CD4-positive, alpha-beta T cell (primary cell): ENCODE data around the gene PPP1R13L. TPM values are rescaled to one million over a fixed set of nuclear protein-coding genes. Genes with fewer than 3 reads are reported as not detected.

ENCODE experiments used
- ATAC-seq: fragments of 200-7000 bp; cut with Tn5 transposase; one replicate; pipeline ENCODE4 v1.10.0; 2022; ENCODE audit warnings: mild to moderate bottlenecking; ENCODE audit not compliant: poor library complexity
- CTCF ChIA-PET: fragments of 350-600 bp; sonication (Branson Sonifier 250); formaldehyde crosslinking; loops from one replicate; lab custom pipeline; 2021; ENCODE audit warnings: antibody characterized with exemption, inconsistent platforms; lab: Charles Lee
- POLR2A ChIA-PET: fragments of 350-600 bp; sonication (Branson Sonifier 250); formaldehyde crosslinking; loops from one replicate; lab custom pipeline; 2021; ENCODE audit warnings: antibody characterized with exemption, inconsistent platforms; lab: Charles Lee
- DNase-seq, 14 experiments: peaks; one replicate each; pipeline ENCODE4 v3.0.0-alpha.2; 2013 to 2020; ENCODE audit warnings: mixed read lengths in 2 of 14
- H3K27ac ChIP-seq, 2 donors: one replicate each; pipeline versions ENCODE4 v1.5.1 to v1.7.0; 2013; ENCODE audit warnings: low read length in 2 of 2, low read depth in 1 of 2, mild to moderate bottlenecking in 1 of 2
- H3K27me3 ChIP-seq, 2 experiments: 1 replicate in 1 of 2; 2 replicates in 1 of 2; pipeline versions ENCODE4 v1.6.1 to v1.7.0; 2013; ENCODE audit warnings: low read length in 2 of 2, control low read depth in 1 of 2, mild to moderate bottlenecking in 1 of 2, moderate library complexity in 1 of 2; ENCODE audit not compliant: insufficient read depth in 2 of 2, control insufficient read depth in 1 of 2
- H3K36me3 ChIP-seq: one replicate; pipeline ENCODE4 v1.6.1; 2013; ENCODE audit warnings: low read length, control low read depth; ENCODE audit not compliant: insufficient read depth
- H3K4me1 ChIP-seq: one replicate; pipeline ENCODE4 v1.6.1; 2013; ENCODE audit warnings: low read length, control low read depth; ENCODE audit not compliant: insufficient read depth
- H3K4me3 ChIP-seq: one replicate; pipeline ENCODE4 v1.5.1; 2013; ENCODE audit warnings: mild to moderate bottlenecking, low read length, moderate library complexity
- H3K9me3 ChIP-seq, 2 experiments: 1 replicate in 1 of 2; 2 replicates in 1 of 2; pipeline versions ENCODE4 v1.6.1 to v1.7.0; 2013; ENCODE audit warnings: low read length in 2 of 2, mild to moderate bottlenecking in 2 of 2, control low read depth in 1 of 2, moderate library complexity in 1 of 2; ENCODE audit not compliant: control insufficient read depth in 1 of 2, insufficient read depth in 1 of 2
- H3K27ac Mint-ChIP-seq: one replicate; pipeline ENCODE4 v1.8.0; 2020; ENCODE audit warnings: mixed read lengths
- H3K27me3 Mint-ChIP-seq: one replicate; pipeline ENCODE4 v1.8.0; 2021; ENCODE audit warnings: mixed read lengths
- H3K36me3 Mint-ChIP-seq: one replicate; pipeline ENCODE4 v1.8.0; 2021; ENCODE audit warnings: low read depth, mixed read lengths
- H3K4me1 Mint-ChIP-seq: one replicate; pipeline ENCODE4 v1.8.0; 2021; ENCODE audit warnings: low read depth, mixed read lengths
- H3K4me3 Mint-ChIP-seq: one replicate; pipeline ENCODE4 v1.8.0; 2020; ENCODE audit warnings: mild to moderate bottlenecking, mixed read lengths
- H3K9me3 Mint-ChIP-seq: one replicate; pipeline ENCODE4 v1.8.0; 2020; ENCODE audit warnings: mixed read lengths
- intact Hi-C, 2 experiments: fragments of 100-400 bp; cut with DNase I in 1 of 2; cut with micrococcal nuclease in 1 of 2; formaldehyde crosslinking; loops; one replicate each; pipeline versions ENCODE4 v1.15.1 to v1.9.0; 2023 to 2025; cut with DNase I, micrococcal nuclease
- total RNA-seq, 174 experiments: library from RNA in 2 of 174; stranded (reverse) in 2 of 174; gene quantifications; one replicate each; pipeline ENCODE4 v1.2.3 and lab custom pipeline; 2021 to 2026
- TF ChIP-seq, protein P1 (sequence below): fragments of 200-600 bp; IDR thresholded peaks from one replicate; pipeline ENCODE4 v1.8.0; 2022; ENCODE audit warnings: antibody characterized with exemption, mild to moderate bottlenecking

PPP1R13L gene
- total RNA-seq, 2 experiments from 2014 or later: 1.5 to 3.7 TPM

DNA sequence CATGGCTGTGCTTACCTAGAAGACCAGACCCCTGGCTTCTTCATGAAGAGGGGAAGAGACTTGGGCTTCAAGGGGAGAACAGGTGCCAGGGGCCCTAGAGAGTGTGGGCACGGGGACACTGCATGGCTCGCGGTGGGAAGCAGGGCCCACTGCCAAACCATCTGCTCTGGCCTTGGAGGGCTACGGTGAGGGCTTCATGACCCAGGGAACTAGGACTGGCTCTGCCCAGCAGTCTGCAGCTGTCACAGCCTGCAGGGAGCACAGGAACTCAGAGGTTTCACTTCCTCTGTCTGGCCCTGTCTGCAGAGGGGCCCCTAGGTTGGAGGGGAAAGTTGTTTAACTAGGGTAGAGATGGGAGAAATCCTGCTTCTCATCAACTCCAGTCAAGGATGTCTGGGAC lies 14.5 kb upstream of the PPP1R13L start:
- H3K36me3 ChIP-seq: peaks cover 33% of the 10 kb centered on the region
- Mint-ChIP-seq H3K27me3 (no peaks in the 10 kb centered on the region), H3K4me1 (peaks cover 45% of the 10 kb centered on the region), H3K9me3 (no peaks in the 10 kb centered on the region), H3K27ac (no peak overlapping the region), H3K36me3 (peaks cover 50% of the 10 kb centered on the region), H3K4me3 (peak overlapping the region; percentile 30)
- no peaks in the 10 kb centered on the region for H3K9me3 ChIP-seq
- no peak overlapping the region for H3K4me3 ChIP-seq
- TF ChIP-seq, protein P1, sequence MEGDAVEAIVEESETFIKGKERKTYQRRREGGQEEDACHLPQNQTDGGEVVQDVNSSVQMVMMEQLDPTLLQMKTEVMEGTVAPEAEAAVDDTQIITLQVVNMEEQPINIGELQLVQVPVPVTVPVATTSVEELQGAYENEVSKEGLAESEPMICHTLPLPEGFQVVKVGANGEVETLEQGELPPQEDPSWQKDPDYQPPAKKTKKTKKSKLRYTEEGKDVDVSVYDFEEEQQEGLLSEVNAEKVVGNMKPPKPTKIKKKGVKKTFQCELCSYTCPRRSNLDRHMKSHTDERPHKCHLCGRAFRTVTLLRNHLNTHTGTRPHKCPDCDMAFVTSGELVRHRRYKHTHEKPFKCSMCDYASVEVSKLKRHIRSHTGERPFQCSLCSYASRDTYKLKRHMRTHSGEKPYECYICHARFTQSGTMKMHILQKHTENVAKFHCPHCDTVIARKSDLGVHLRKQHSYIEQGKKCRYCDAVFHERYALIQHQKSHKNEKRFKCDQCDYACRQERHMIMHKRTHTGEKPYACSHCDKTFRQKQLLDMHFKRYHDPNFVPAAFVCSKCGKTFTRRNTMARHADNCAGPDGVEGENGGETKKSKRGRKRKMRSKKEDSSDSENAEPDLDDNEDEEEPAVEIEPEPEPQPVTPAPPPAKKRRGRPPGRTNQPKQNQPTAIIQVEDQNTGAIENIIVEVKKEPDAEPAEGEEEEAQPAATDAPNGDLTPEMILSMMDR: no peak
- no peak overlapping the region for H3K27ac ChIP-seq
- H3K27me3 ChIP-seq: no peaks in the 10 kb centered on the region
- ChIA-PET POLR2A (no interaction called here), CTCF (no interaction called here)
- peak in 3 of 14 experiments; percentile 20 to 53 (median 53) for DNase-seq
- ATAC-seq: no peak
- peaks cover 41% of the 10 kb centered on the region for H3K4me1 ChIP-seq
- intact Hi-C loops: no loop called here

DNA sequence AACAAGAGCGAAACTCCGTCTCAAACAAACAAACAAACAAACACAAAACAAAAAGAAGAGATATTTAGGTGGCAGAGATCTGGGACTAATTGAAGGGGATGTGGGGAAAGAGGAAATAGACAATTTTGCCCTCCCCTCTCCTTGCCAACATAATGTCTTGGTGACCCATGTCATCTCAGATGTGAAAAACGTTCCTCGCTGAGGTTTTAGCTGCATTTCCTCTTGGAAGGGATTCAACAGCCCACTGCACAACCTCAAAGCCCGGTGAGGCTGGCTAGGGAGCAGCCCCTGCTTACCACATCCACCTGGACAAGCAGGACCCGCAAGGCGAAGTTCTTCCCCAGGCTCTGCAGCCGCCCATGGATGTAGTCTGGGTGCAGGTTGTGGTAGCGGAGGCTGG lies 13.9 kb upstream of the PPP1R13L start:
- CTCF ChIA-PET: no interaction called here
- H3K4me3 Mint-ChIP-seq: no peak overlapping the region
- peaks cover 39% of the 10 kb centered on the region for H3K4me1 Mint-ChIP-seq
- TF ChIP-seq, protein P1: no peak
- peaks cover 55% of the 10 kb centered on the region for H3K36me3 Mint-ChIP-seq
- Histone ChIP-seq H3K27me3 (no peaks in the 10 kb centered on the region), H3K9me3 (no peaks in the 10 kb centered on the region), H3K36me3 (peaks cover 36% of the 10 kb centered on the region), H3K4me3 (no peak overlapping the region), H3K27ac (no peak overlapping the region), H3K4me1 (peaks cover 35% of the 10 kb centered on the region)
- no peak for ATAC-seq
- DNase-seq: peak in 1 of 14 experiments; percentile 21
- H3K27ac Mint-ChIP-seq: no peak overlapping the region
- H3K27me3 Mint-ChIP-seq: no peaks in the 10 kb centered on the region
- intact Hi-C loops: no loop called here
- POLR2A ChIA-PET: no interaction called here
- no peaks in the 10 kb centered on the region for H3K9me3 Mint-ChIP-seq

GRCh38 chr19:45417151-45417550 lies 12.3 kb upstream of the PPP1R13L start:
- CTCF ChIA-PET: interaction anchor here (0.6 kb wide), 1 partner anchor 69 kb away, joined by 3 read pairs; no protein-coding TSS in a partner anchor
- POLR2A ChIA-PET: no interaction called here
- peak in 1 of 14 experiments; percentile 5 for DNase-seq
- Histone ChIP-seq H3K4me3 (no peak overlapping the region), H3K27me3 (no peaks in the 10 kb centered on the region), H3K4me1 (peaks cover 20% of the 10 kb centered on the region), H3K9me3 (no peaks in the 10 kb centered on the region), H3K36me3 (peaks cover 46% of the 10 kb centered on the region), H3K27ac (no peak overlapping the region)
- no peak for ATAC-seq
- Mint-ChIP-seq H3K27me3 (no peaks in the 10 kb centered on the region), H3K27ac (no peak overlapping the region), H3K36me3 (peaks cover 56% of the 10 kb centered on the region), H3K9me3 (no peaks in the 10 kb centered on the region), H3K4me1 (peaks cover 26% of the 10 kb centered on the region), H3K4me3 (no peak overlapping the region)
- TF ChIP-seq, protein P1: no peak
- intact Hi-C loops: no loop called here
